Measurements from ENCODE around the gene RAB20.
"Not testable (repeated sequence)": the region's sequence is repeated elsewhere in the genome, so short reads cannot be mapped to it uniquely, and the experiment has no call there.

RAB20 gene

GRCh38 chr13:110575322-110576069 is 14.0 kb upstream of the RAB20 start:
- no peak for DNase-seq

DNA sequence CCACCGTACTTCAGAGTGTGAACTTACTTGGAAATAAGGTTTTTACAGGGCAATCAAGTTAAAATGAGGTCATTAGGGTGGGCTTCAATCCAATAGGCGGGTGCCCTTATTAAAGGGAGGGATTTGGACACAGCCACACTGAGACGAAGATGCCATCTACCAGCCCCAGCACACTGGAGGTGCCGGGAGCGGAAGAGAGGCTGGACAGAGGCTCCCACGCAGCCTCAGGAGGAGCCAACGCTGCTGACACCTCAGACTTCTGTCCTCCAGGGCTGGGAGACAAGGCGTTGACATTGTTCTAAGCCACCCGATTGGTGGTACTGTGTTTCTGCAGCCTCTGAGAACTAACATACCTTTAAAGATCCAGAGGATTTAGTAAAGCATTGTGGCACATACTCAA is 12.6 kb upstream of the RAB20 start:
- no peak for DNase-seq

- no peak for DNase-seq
Observed at GRCh38 chr13:110572778-110573118, 11.2 kb upstream of the RAB20 start.

DNA sequence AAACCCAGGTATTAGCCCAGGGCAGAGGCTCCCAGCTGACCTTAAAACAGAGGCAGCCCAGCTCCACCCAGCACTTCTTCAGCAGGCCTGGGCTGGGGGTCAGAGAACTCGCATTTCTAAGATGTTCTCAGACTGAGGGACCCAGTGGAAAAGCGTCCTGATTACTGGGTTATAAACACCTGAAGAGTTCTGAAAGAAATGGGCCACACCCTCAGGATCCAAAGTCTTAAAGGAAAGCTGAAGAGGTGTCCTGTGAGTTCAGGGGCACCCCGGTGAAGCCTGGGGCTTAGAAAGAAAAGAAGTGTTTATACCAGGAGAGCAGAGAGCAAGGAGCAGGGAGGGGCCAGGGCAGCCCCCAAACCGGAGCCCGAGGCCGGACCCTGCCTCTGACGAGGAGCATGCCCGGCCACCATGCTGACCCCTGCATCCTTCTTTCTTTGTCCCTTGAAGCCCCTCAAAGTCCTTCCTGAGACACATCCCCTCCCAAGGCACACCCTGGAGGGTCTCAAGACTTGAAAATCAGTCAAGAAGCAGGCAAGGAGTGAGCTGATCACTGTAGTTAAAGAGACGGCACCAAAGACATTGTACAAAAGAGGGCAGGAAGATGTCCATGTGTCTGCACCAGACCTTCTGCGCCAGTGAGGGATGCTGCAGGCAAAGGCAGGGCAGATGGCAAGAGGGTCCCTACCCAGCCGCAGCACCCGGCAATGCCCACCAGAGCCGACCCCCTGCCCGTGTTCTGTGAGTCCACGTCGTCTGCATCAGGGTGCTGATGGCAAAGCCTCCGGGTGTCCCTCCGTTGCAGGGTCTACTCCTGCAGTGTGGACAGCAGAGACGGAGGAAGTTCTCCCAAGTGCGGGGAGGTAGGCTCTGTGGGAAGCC is 10.6 kb upstream of the RAB20 start:
- DNase-seq: no peak

GRCh38 chr13:110570886-110571285 is 9.4 kb upstream of the RAB20 start:
- DNase-seq: no peak

- DNase-seq: not testable (repeated sequence)
Observed at GRCh38 chr13:110569962-110570361, 8.4 kb upstream of the RAB20 start.

- DNase-seq: no peak
Observed at GRCh38 chr13:110568612-110569011, 7.1 kb upstream of the RAB20 start.

- DNase-seq: no peak
Observed at GRCh38 chr13:110566171-110566570, 4.6 kb upstream of the RAB20 start.

GRCh38 chr13:110565296-110565695 is 3.8 kb upstream of the RAB20 start:
- no peak for DNase-seq

DNA sequence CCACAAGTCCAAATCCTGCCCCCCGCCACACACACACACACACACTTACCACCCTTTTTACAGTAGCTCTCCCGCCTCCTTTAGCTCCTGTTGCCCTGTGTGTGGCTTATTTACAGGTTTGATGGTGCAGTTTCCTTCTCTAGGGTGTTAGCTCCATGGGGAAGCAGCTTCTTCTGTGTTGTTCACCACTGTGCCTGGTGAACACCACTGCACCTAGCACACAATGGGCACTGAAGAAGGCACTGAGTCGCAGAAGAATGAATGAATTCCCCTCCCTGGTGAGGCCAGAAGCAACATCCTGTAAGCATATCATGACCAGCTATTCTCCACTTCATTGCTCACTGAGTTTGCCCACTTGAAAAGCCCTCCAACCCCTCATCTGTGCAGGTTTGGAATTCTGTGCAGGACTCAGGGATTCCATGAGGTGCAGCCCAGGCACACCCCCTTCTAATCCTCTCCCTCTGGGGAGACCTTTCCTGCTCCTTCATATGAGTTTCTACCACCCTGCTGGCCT is 3.0 kb upstream of the RAB20 start:
- no peak for DNase-seq

GRCh38 chr13:110563463-110563774 is 1.9 kb upstream of the RAB20 start:
- no peak for DNase-seq

DNA sequence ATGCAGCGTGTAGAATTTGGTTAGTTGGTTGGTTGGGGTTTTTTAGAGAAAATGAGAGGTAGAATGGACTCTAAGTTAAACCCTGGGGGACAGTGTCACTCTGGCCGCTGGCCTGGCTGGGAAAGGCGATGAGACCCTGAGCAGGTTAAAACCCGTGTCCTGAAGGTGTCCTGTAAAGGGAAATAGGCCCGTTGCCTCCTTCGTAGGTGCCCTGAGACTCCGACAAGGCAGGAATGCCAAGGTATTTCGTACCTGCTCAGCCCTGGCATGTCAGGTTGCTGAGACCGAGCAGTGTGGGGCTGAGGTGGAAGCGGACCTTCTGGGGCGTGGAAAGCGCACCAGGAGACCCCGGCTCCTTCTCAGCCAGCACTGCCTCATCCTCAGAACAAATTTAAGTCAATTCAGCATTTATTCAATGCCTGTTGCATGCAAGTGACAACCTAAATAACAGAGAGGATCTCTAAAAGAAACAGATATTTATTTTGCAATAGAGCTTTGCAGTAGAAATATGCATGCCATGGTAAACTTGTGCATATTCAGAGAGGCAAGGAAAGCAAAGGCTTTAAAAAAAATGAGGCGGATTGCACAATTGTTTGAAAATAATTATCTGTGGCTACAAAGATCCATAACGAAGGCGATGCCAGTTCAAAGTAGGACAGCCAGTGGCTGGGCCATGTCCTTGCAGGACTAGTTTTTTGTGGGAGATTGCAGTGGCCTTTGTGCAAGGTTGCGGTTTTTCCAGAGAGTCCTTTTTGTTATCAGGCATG is 1.4 kb upstream of the RAB20 start:
- DNase-seq: no peak

- DNase-seq: no peak
Observed at GRCh38 chr13:110562036-110562597, 595 bp upstream of the RAB20 start.

DNA sequence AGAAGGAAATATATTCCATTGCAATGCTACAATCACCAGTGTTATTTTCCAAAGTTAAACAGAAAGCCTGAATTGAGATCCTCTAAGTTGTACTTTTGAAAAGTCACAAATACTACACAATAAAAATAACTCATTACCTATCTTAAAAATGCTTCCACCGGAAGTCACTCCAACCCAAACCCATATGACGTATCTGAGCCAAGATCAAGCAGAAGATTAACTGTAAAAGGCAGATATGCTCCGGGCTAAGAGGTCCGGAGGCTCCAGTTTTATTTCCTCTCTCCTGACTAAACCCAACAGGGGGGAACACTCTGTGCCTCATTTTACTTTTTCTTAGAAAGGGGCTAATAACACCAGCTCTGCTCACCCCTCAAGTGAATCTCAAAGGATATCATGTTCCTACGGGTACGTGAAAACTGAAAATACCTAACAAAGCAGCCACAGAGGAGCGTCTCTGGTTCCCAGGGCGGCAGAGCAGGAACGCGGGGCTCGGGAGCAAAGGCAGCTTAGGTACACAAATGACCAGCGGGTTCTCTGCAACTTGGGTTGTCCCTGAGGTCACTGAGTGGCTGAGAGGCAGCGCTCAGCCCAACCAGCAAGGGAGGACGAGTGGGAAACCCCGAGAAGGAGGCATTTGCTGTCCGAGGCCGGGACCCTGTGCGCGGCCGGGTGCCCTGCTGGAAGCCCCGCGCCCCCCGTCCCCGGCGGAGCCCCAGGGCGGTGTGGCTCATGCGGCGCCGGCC is 750 bp downstream of the RAB20 start:
- no peak for DNase-seq

DNA sequence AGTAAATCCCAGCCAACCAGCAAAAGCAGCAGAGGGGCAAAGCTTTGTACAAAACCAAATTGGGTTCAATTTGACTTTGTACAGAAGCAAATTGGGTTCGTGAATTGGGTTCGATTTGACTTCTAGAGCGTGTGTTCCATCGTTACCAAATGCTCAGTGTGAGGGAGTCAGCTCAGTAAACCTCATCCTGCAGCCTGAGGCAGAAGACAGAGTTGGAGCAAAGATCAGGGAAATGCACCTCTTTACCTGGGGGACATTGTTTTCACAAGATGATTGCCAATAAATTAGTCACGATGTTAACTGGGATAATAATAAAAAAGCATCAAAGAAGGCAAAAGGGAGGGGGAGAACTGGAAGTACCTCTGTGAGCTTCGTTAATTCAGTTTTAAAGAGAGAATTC is 1.5 kb downstream of the RAB20 start:
- no peak for DNase-seq

DNA sequence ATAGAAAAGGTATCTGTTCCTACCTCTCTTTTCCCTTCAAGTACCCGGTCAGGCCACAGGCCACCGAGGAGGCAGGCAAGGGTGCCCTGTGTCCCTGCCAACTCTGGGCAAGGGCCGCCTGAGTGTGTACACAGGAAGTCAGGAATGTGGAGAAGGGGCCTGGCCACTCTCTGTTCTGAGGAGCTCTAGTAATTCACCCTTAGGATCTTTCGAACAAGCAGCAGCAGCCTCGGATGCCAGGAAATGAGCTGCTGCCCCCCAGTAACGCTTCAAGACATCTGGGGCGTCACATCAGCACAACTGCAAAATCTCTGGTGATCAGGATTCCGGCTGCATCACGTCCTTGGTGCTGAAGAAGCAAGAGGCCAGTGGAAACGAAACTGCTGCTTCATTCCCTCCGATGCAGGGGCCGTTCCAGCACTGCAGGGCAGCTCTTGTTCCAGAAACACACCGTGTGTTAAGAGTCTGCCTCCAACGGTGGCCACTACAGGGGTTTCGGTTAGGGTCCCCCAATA is 2.0 kb downstream of the RAB20 start:
- no peak for DNase-seq

DNA sequence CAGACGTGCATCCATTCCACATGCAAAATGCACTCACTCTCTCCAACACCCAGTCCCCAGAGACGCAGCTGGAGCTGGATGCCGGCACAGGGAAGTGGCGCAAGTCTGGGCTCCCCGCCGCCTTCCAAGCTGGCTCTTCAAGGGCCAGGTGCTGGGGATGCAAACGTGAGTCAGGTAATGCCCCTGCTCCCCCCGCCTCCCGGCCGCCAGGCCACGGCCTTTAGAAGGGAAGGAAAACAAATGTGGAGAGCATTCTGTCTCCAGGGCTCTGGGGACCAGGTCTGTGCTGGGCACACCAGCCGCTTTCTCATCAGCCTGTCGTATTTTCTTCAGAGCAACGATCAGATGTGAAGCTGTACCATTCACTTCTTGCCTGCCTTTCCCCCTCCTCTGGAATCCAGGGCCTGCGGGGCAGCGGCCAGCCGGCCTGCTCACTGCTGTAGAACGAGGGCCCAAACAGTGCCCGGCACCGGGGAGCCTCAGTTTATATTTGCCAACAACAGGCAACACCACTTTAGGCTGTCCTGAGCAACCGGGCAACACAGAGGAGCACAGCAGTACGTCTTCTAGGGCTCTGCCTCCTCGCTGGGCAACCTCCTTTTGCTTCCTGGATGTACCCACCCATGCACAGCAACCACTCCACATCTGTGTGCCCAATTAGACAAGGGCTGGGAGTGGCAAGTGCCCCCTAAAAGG is 3.8 kb downstream of the RAB20 start:
- DNase-seq: no peak

GRCh38 chr13:110557082-110557481 is 4.4 kb downstream of the RAB20 start:
- DNase-seq: no peak

GRCh38 chr13:110556224-110556606 is 5.3 kb downstream of the RAB20 start:
- DNase-seq: no peak

DNA sequence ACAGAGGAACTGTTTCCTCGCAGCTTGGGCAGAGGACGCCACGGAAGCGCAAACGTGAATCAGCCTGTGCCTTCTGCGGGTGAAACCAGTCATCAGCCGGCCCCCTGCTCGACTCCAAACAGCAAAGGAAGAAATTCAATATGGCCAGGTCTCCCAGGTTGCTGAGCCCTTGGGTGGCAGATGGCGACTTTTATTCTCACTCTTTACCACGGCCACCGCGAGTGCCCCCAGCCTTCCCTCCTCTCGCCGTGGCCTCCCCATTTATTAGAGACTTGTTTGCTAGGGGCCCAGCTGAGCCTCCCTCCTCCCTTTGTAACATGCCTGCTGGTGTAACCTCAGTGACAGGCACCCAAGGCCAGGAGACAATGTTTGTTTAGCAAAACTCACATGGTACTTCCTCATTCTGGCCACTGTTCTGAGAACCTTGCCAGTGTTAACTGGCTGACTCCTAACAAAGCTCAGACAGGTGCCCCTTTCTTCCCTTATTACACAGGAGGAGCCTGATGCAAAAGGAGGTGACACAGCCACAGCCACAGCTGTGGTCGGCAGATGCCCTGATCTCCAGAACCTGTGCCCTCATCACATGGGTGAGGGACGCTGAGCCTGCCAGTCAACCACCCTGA is 5.8 kb downstream of the RAB20 start:
- DNase-seq: no peak

DNA sequence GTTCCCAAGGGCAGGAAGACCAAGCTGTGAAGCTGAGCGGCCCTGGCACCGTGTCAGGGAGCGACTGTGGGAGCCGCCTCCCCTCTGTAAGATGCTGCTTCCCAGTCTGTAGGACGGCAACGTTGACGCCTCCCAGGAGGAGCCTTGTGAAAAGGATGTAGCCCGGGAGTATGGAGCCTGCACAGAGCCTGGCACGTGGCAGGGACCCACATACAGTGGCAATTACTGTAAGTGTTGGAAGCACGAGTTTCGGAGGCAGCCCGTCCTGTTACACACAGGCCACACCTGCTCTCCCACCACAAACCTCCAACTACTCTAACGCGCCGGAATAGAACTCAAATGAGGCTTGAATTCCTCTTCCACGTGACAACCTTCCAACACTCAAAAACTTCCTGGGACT is 6.6 kb downstream of the RAB20 start:
- DNase-seq: no peak

Measured in femur (tissue), 1 donor.